HEK293 (cell line): ENCODE measurements around the gene SEMA3F.
A peak's percentile ranks its signal among the peaks of the same experiment; 100 is the strongest.

Experiments used
- CTCF ChIA-PET: fragments of 350-600 bp; formaldehyde crosslinking; extraction: SDS; loops from one replicate; lab custom pipeline; 2021; ENCODE audit warnings: antibody characterized with exemption; lab: Yijun Ruan, JAX
- POLR2A ChIA-PET: fragments of 300-600 bp; formaldehyde crosslinking; extraction: SDS; loops from one replicate; lab custom pipeline; 2020; ENCODE audit warnings: antibody characterized with exemption, inconsistent platforms; lab: Yijun Ruan, JAX
- H3K27ac ChIP-seq: fragments of 200-500 bp; sonication (Bioruptor generic); 2 replicates; pipeline ENCODE4 v1.5.1; 2014; ENCODE audit warnings: low read depth, low read length, control low read depth, inconsistent platforms; ENCODE audit errors: extremely low read depth
- H3K36me3 ChIP-seq, 2 experiments: fragments of 200-500 bp in 1 of 2; sonication (Bioruptor generic) in 1 of 2; 1 replicate in 1 of 2; 2 replicates in 1 of 2; pipeline ENCODE4 v1.5.1; 2014 to 2017; ENCODE audit warnings: inconsistent platforms in 2 of 2, low read length in 2 of 2; ENCODE audit not compliant: control insufficient read depth in 2 of 2, insufficient read depth in 1 of 2
- H3K4me1 ChIP-seq: fragments of 200-500 bp; sonication (Bioruptor generic); 2 replicates; pipeline ENCODE4 v1.5.1; 2014; ENCODE audit warnings: mild to moderate bottlenecking, low read length, inconsistent platforms; ENCODE audit not compliant: control insufficient read depth, insufficient read depth
- H3K4me3 ChIP-seq: 2 replicates; pipeline ENCODE4 v1.5.1; 2011; ENCODE audit warnings: low read depth, mild to moderate bottlenecking, control low read depth, low read length, moderate library complexity
- H3K9me3 ChIP-seq: fragments of 200-500 bp; sonication (Bioruptor generic); 2 replicates; pipeline ENCODE4 v1.5.1; 2014; ENCODE audit warnings: low read depth, low read length, inconsistent platforms; ENCODE audit not compliant: control insufficient read depth, insufficient read depth
- AEBP2 ChIP-seq: fragments of 450-650 bp; formaldehyde crosslinking; IDR thresholded peaks from 2 replicates; pipeline ENCODE4 v1.5.1; 2016; ENCODE audit warnings: missing biosample characterization, missing genetic modification characterization, borderline replicate concordance
- BCL6B ChIP-seq: fragments of 450-650 bp; formaldehyde crosslinking; IDR thresholded peaks from 2 replicates; pipeline ENCODE4 v1.5.1; 2017; ENCODE audit warnings: missing biosample characterization, missing genetic modification characterization
- KLF9 ChIP-seq: fragments of 450-650 bp; formaldehyde crosslinking; IDR thresholded peaks from 2 replicates; pipeline ENCODE4 v1.5.1; 2016; ENCODE audit warnings: missing biosample characterization, missing genetic modification characterization, low read depth
- PRDM2 ChIP-seq: fragments of 450-650 bp; formaldehyde crosslinking; IDR thresholded peaks from 2 replicates; pipeline ENCODE4 v1.5.1; 2016; ENCODE audit warnings: missing biosample characterization, missing genetic modification characterization, borderline replicate concordance
- PRDM6 ChIP-seq: fragments of 450-650 bp; formaldehyde crosslinking; IDR thresholded peaks from 2 replicates; pipeline ENCODE4 v1.5.1; 2017; ENCODE audit warnings: missing biosample characterization, missing genetic modification characterization
- SCRT2 ChIP-seq: fragments of 450-650 bp; formaldehyde crosslinking; IDR thresholded peaks from 2 replicates; pipeline ENCODE4 v1.5.1; 2016; ENCODE audit warnings: missing biosample characterization, missing genetic modification characterization
- ZNF37A ChIP-seq: fragments of 450-650 bp; IDR thresholded peaks from 2 replicates; pipeline ENCODE4 v1.5.1; 2018; ENCODE audit warnings: missing biosample characterization, missing genetic modification characterization
- ZNF585B ChIP-seq: fragments of 450-650 bp; formaldehyde crosslinking; IDR thresholded peaks from 2 replicates; pipeline ENCODE4 v1.5.1; 2016; ENCODE audit warnings: missing biosample characterization, missing genetic modification characterization
- ZNF621 ChIP-seq: fragments of 450-650 bp; formaldehyde crosslinking; IDR thresholded peaks from 2 replicates; pipeline ENCODE4 v1.5.1; 2017; ENCODE audit warnings: missing biosample characterization, missing genetic modification characterization
- ZNF623 ChIP-seq: fragments of 450-650 bp; formaldehyde crosslinking; IDR thresholded peaks from 2 replicates; pipeline ENCODE4 v1.5.1; 2016; ENCODE audit warnings: missing biosample characterization, missing genetic modification characterization

The SEMA3F gene

GRCh38 chr3:50171540-50172301 is 16.6 kb downstream of the SEMA3F start:
- peaks cover 5% of the 10 kb centered on the region for H3K4me1 ChIP-seq
- H3K4me3 ChIP-seq, result no peak overlapping the region
- peaks cover 0 to 35% of the 10 kb centered on the region in 2 experiments; a peak in 1 of 3 replicates for H3K36me3 ChIP-seq
- H3K9me3 ChIP-seq, result no peaks in the 10 kb centered on the region
- ChIA-PET POLR2A (no interaction called here), CTCF (interaction anchor here (0.6 to 1.2 kb wide), 2 partner anchors 18 to 372 kb away, joined by 3 read pairs; partner anchors contain the start of gene CDHR4)
- TF ChIP-seq AEBP2 (tag by site-specific recombination) (no peak), PRDM2 (tag by site-specific recombination) (no peak)
- no peak overlapping the region for H3K27ac ChIP-seq

GRCh38 chr3:50172626-50173220 is 17.6 kb downstream of the SEMA3F start:
- ChIA-PET POLR2A (no interaction called here), CTCF (interaction anchor here (1.1 to 1.2 kb wide), 2 partner anchors 17 to 50 kb away, joined by 3 to 4 read pairs; no protein-coding TSS in a partner anchor)
- H3K9me3 ChIP-seq, result no peaks in the 10 kb centered on the region
- no peak overlapping the region for H3K27ac ChIP-seq
- no peak overlapping the region for H3K4me3 ChIP-seq
- no peaks in the 10 kb centered on the region for H3K4me1 ChIP-seq
- H3K36me3 ChIP-seq, result peaks cover 0 to 42% of the 10 kb centered on the region in 2 experiments; a peak in 1 of 3 replicates
- TF ChIP-seq ZNF585B (tag by site-specific recombination) (no peak), BCL6B (no peak), ZNF37A (tag by site-specific recombination) (no peak), ZNF623 (tag by site-specific recombination) (no peak)
- TF ChIP-seq, all 188 proteins: peak for 0

- H3K36me3 ChIP-seq, result peaks cover 0 to 40% of the 10 kb centered on the region in 2 experiments; a peak in 1 of 3 replicates
- no peaks in the 10 kb centered on the region for H3K9me3 ChIP-seq
- TF ChIP-seq ZNF621 (tag by site-specific recombination) (no peak), ZNF623 (tag by site-specific recombination) (no peak), SCRT2 (tag by site-specific recombination) (peak; percentile 96), KLF9 (no peak), PRDM6 (tag by site-specific recombination) (no peak)
These were observed 18.8 kb downstream of the SEMA3F start for GRCh38 chr3:50173685-50174516.

More at GRCh38 chr3:50173685-50174516, 18.8 kb downstream of the SEMA3F start:
- ChIA-PET POLR2A (no interaction called here), CTCF (interaction anchor here (0.8 kb wide), 1 partner anchor 15 kb away, joined by 5 read pairs; no protein-coding TSS in a partner anchor)
- H3K27ac ChIP-seq, result no peak overlapping the region
- H3K4me1 ChIP-seq, result no peaks in the 10 kb centered on the region
- H3K4me3 ChIP-seq, result no peak overlapping the region
